CD4-positive, alpha-beta T cell (primary cell): ENCODE data around the gene LMTK3. TPM values are rescaled to one million over a fixed set of nuclear protein-coding genes. Genes with fewer than 3 reads are reported as not detected.

Experiments used
- ATAC-seq: fragments of 200-7000 bp; cut with Tn5 transposase; one replicate; pipeline ENCODE4 v1.10.0; 2022; ENCODE audit warnings: mild to moderate bottlenecking; ENCODE audit not compliant: poor library complexity
- CTCF ChIA-PET: fragments of 350-600 bp; sonication (Branson Sonifier 250); formaldehyde crosslinking; loops from one replicate; lab custom pipeline; 2021; ENCODE audit warnings: antibody characterized with exemption, inconsistent platforms; lab: Charles Lee
- POLR2A ChIA-PET: fragments of 350-600 bp; sonication (Branson Sonifier 250); formaldehyde crosslinking; loops from one replicate; lab custom pipeline; 2021; ENCODE audit warnings: antibody characterized with exemption, inconsistent platforms; lab: Charles Lee
- DNase-seq, 14 experiments: peaks; one replicate each; pipeline ENCODE4 v3.0.0-alpha.2; 2013 to 2020; ENCODE audit warnings: mixed read lengths in 2 of 14
- H3K27ac ChIP-seq, 2 donors: one replicate each; pipeline versions ENCODE4 v1.5.1 to v1.7.0; 2013; ENCODE audit warnings: low read length in 2 of 2, low read depth in 1 of 2, mild to moderate bottlenecking in 1 of 2
- H3K27me3 ChIP-seq, 2 experiments: 1 replicate in 1 of 2; 2 replicates in 1 of 2; pipeline versions ENCODE4 v1.6.1 to v1.7.0; 2013; ENCODE audit warnings: low read length in 2 of 2, control low read depth in 1 of 2, mild to moderate bottlenecking in 1 of 2, moderate library complexity in 1 of 2; ENCODE audit not compliant: insufficient read depth in 2 of 2, control insufficient read depth in 1 of 2
- H3K36me3 ChIP-seq: one replicate; pipeline ENCODE4 v1.6.1; 2013; ENCODE audit warnings: low read length, control low read depth; ENCODE audit not compliant: insufficient read depth
- H3K4me1 ChIP-seq: one replicate; pipeline ENCODE4 v1.6.1; 2013; ENCODE audit warnings: low read length, control low read depth; ENCODE audit not compliant: insufficient read depth
- H3K4me3 ChIP-seq: one replicate; pipeline ENCODE4 v1.5.1; 2013; ENCODE audit warnings: mild to moderate bottlenecking, low read length, moderate library complexity
- H3K9me3 ChIP-seq, 2 experiments: 1 replicate in 1 of 2; 2 replicates in 1 of 2; pipeline versions ENCODE4 v1.6.1 to v1.7.0; 2013; ENCODE audit warnings: low read length in 2 of 2, mild to moderate bottlenecking in 2 of 2, control low read depth in 1 of 2, moderate library complexity in 1 of 2; ENCODE audit not compliant: control insufficient read depth in 1 of 2, insufficient read depth in 1 of 2
- H3K27ac Mint-ChIP-seq: one replicate; pipeline ENCODE4 v1.8.0; 2020; ENCODE audit warnings: mixed read lengths
- H3K27me3 Mint-ChIP-seq: one replicate; pipeline ENCODE4 v1.8.0; 2021; ENCODE audit warnings: mixed read lengths
- H3K36me3 Mint-ChIP-seq: one replicate; pipeline ENCODE4 v1.8.0; 2021; ENCODE audit warnings: low read depth, mixed read lengths
- H3K4me1 Mint-ChIP-seq: one replicate; pipeline ENCODE4 v1.8.0; 2021; ENCODE audit warnings: low read depth, mixed read lengths
- H3K4me3 Mint-ChIP-seq: one replicate; pipeline ENCODE4 v1.8.0; 2020; ENCODE audit warnings: mild to moderate bottlenecking, mixed read lengths
- H3K9me3 Mint-ChIP-seq: one replicate; pipeline ENCODE4 v1.8.0; 2020; ENCODE audit warnings: mixed read lengths
- intact Hi-C, 2 experiments: fragments of 100-400 bp; cut with DNase I in 1 of 2; cut with micrococcal nuclease in 1 of 2; formaldehyde crosslinking; loops; one replicate each; pipeline versions ENCODE4 v1.15.1 to v1.9.0; 2023 to 2025; cut with DNase I, micrococcal nuclease
- total RNA-seq, 174 experiments: library from RNA in 2 of 174; stranded (reverse) in 2 of 174; gene quantifications; one replicate each; pipeline ENCODE4 v1.2.3 and lab custom pipeline; 2021 to 2026
- TF ChIP-seq, protein P1 (sequence below): fragments of 200-600 bp; IDR thresholded peaks from one replicate; pipeline ENCODE4 v1.8.0; 2022; ENCODE audit warnings: antibody characterized with exemption, mild to moderate bottlenecking

The LMTK3 gene
- total RNA-seq, 2 experiments from 2014 or later, result 15.6 to 18.9 TPM

GRCh38 chr19:48537541-48537940, 25.9 kb upstream of the LMTK3 start:
- Mint-ChIP-seq H3K4me3 (no peak overlapping the region), H3K9me3 (no peaks in the 10 kb centered on the region), H3K27ac (no peak overlapping the region), H3K36me3 (no peaks in the 10 kb centered on the region), H3K4me1 (no peaks in the 10 kb centered on the region), H3K27me3 (peaks cover 4% of the 10 kb centered on the region)
- CTCF ChIA-PET, result no interaction called here
- no peak for ATAC-seq
- TF ChIP-seq, protein P1, sequence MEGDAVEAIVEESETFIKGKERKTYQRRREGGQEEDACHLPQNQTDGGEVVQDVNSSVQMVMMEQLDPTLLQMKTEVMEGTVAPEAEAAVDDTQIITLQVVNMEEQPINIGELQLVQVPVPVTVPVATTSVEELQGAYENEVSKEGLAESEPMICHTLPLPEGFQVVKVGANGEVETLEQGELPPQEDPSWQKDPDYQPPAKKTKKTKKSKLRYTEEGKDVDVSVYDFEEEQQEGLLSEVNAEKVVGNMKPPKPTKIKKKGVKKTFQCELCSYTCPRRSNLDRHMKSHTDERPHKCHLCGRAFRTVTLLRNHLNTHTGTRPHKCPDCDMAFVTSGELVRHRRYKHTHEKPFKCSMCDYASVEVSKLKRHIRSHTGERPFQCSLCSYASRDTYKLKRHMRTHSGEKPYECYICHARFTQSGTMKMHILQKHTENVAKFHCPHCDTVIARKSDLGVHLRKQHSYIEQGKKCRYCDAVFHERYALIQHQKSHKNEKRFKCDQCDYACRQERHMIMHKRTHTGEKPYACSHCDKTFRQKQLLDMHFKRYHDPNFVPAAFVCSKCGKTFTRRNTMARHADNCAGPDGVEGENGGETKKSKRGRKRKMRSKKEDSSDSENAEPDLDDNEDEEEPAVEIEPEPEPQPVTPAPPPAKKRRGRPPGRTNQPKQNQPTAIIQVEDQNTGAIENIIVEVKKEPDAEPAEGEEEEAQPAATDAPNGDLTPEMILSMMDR, result no peak
- Histone ChIP-seq H3K9me3 (no peaks in the 10 kb centered on the region), H3K36me3 (no peaks in the 10 kb centered on the region), H3K4me1 (no peaks in the 10 kb centered on the region), H3K27me3 (no peaks in the 10 kb centered on the region), H3K27ac (no peak overlapping the region), H3K4me3 (no peak overlapping the region)
- DNase-seq, result no peak
- POLR2A ChIA-PET, result no interaction called here
- intact Hi-C loops, result no loop called here

DNA sequence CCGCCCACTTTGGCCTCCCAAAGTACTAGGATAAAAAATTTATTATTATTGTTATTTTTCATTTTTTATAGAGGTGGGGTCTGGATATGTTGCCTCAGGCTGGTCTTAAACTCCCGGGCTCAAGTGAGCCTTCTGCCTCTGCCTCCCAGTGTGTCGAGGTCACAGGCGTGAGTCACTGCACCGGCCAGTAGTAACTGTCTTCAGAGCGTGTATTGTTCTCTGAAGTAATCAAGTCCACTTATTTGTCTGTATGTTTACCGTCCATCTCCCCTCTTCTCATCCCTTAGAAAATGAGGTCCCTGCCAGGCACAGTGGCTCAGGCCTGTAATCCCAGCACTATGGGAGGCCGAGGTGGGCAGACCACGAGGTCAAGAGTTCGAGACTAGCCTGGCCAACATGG, 22.1 kb upstream of the LMTK3 start:
- Histone ChIP-seq H3K36me3 (no peaks in the 10 kb centered on the region), H3K27ac (no peak overlapping the region), H3K4me3 (no peak overlapping the region), H3K4me1 (no peaks in the 10 kb centered on the region), H3K9me3 (peaks cover 6 to 14% of the 10 kb centered on the region in 2 experiments), H3K27me3 (peaks cover 0 to 7% of the 10 kb centered on the region in 2 experiments)
- peaks cover 4% of the 10 kb centered on the region for H3K27me3 Mint-ChIP-seq
- ChIA-PET CTCF (no interaction called here), POLR2A (no interaction called here)
- ATAC-seq (no peak), DNase-seq (no peak)
- H3K27ac Mint-ChIP-seq, result no peak overlapping the region
- TF ChIP-seq, protein P1, result no peak
- no peaks in the 10 kb centered on the region for H3K4me1 Mint-ChIP-seq
- no peaks in the 10 kb centered on the region for H3K9me3 Mint-ChIP-seq
- intact Hi-C loops, result no loop called here
- H3K4me3 Mint-ChIP-seq, result no peak overlapping the region
- H3K36me3 Mint-ChIP-seq, result peaks cover 3% of the 10 kb centered on the region

DNA sequence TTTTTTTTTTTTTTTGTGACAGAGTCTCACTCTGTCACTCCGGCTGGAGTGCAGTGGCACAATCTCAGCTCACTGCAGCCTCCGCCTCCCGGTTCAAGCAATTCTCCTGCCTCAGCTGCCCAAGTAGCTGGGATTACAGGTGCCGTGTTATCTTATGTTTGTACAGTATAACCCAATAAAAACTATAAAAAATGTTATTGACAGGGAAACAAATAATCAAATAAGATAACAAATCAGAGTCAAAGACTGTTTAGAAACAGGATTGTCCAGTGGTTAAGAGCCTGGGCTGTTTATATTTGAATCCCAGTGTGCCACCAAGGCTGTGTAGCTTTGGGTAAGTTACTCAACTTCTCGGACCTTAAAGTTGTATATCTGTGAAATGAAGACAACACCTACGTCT, 19.1 kb upstream of the LMTK3 start:
- intact Hi-C loops, result no loop called here
- no peaks in the 10 kb centered on the region for H3K4me1 Mint-ChIP-seq
- peaks cover 5% of the 10 kb centered on the region for H3K27me3 Mint-ChIP-seq
- no peaks in the 10 kb centered on the region for H3K4me1 ChIP-seq
- ChIA-PET POLR2A (no interaction called here), CTCF (no interaction called here)
- no peak overlapping the region for H3K4me3 Mint-ChIP-seq
- peaks cover 7% of the 10 kb centered on the region for H3K9me3 Mint-ChIP-seq
- DNase-seq (no peak), ATAC-seq (no peak)
- H3K4me3 ChIP-seq, result no peak overlapping the region
- no peaks in the 10 kb centered on the region for H3K36me3 ChIP-seq
- TF ChIP-seq, protein P1, result no peak
- no peak overlapping the region for H3K27ac ChIP-seq
- H3K27me3 ChIP-seq, result peaks cover 0 to 7% of the 10 kb centered on the region in 2 experiments
- H3K36me3 Mint-ChIP-seq, result peaks cover 3% of the 10 kb centered on the region
- H3K9me3 ChIP-seq, result peaks cover 10 to 32% of the 10 kb centered on the region in 2 experiments
- H3K27ac Mint-ChIP-seq, result no peak overlapping the region
